HCT116 (cell line): ENCODE measurements around the gene SIT1. TPM values are rescaled to one million over a fixed set of nuclear protein-coding genes. Genes with fewer than 3 reads are reported as not detected.
A peak's percentile ranks its signal among the peaks of the same experiment; 100 is the strongest.

ENCODE experiments used
- ATAC-seq: fragments of 200-7000 bp; cut with Tn5 transposase; 2 replicates; pipeline ENCODE4 v1.9.1; 2020; ENCODE audit warnings: mild to moderate bottlenecking, moderate library complexity
- BruUV-seq: library from RNA; stranded (reverse); fragments of 400-500 nt; replicated peaks from 2 replicates; lab custom pipeline; 2021; lab: Mats Ljungman, UMichigan
- CTCF ChIA-PET: fragments of 300-600 bp; sonication (Branson Sonifier 250); formaldehyde crosslinking; loops from one replicate; lab custom pipeline; 2021; ENCODE audit warnings: antibody characterized with exemption; lab: Charles Lee
- POLR2A ChIA-PET: fragments of 300-600, 350-600 bp; sonication (Branson Sonifier 250); formaldehyde crosslinking; loops from one replicate; lab custom pipeline; 2021; ENCODE audit warnings: antibody characterized with exemption; lab: Charles Lee
- RAD21 ChIA-PET, 2 experiments: fragments of 300-600 bp; sonication (Branson Sonifier 250); formaldehyde crosslinking; loops; one replicate each; lab custom pipeline; 2023; ENCODE audit warnings: low total read pairs in 2 of 2; ENCODE audit not compliant: uncharacterized antibody in 2 of 2, unreplicated experiment in 2 of 2, low non-redundant PET in 1 of 2; lab: Charles Lee
- DNase-seq: peaks from one replicate; pipeline ENCODE4 v3.0.0-alpha.2; 2010; ENCODE audit warnings: low read depth, low spot score
- H2AFZ ChIP-seq: fragments of 200-600 bp; shearing (Covaris generic), sonication (generic); 2 replicates; pipeline ENCODE4 v1.6.1; 2017; ENCODE audit warnings: low read depth, mixed run types, mixed read lengths, antibody characterized with exemption, low read length; ENCODE audit not compliant: poor library complexity, severe bottlenecking
- H3K27ac ChIP-seq: 2 replicates; pipeline ENCODE4 v1.5.1; 2012; ENCODE audit warnings: low read depth, low read length
- H3K27me3 ChIP-seq: fragments of 200-600 bp; sonication (generic); 2 replicates; pipeline ENCODE4 v1.6.1; 2016; ENCODE audit warnings: mixed run types, low read length, mixed read lengths; ENCODE audit not compliant: insufficient read depth
- H3K36me3 ChIP-seq, 2 experiments: fragments of 200-500 bp in 1 of 2; fragments of 200-600 bp in 1 of 2; sonication (Bioruptor generic) in 1 of 2; sonication (generic) in 1 of 2; 2 replicates each; pipeline versions ENCODE4 v1.5.1 to v1.6.1; 2014 to 2016; ENCODE audit warnings: low read length in 2 of 2, inconsistent platforms in 1 of 2, mixed read lengths in 1 of 2, mixed run types in 1 of 2; ENCODE audit not compliant: insufficient read depth in 2 of 2, control insufficient read depth in 1 of 2
- H3K4me1 ChIP-seq, 2 experiments: fragments of 200-600 bp in 1 of 2; sonication (generic) in 1 of 2; 2 replicates each; pipeline versions ENCODE4 v1.5.1 to v1.6.1; 2012 to 2017; ENCODE audit warnings: low read length in 2 of 2, inconsistent platforms in 1 of 2, mild to moderate bottlenecking in 1 of 2, mixed read lengths in 1 of 2, mixed run types in 1 of 2, moderate library complexity in 1 of 2; ENCODE audit not compliant: insufficient read depth in 2 of 2, control insufficient read depth in 1 of 2
- H3K4me2 ChIP-seq: fragments of 200-600 bp; sonication (generic); 2 replicates; pipeline ENCODE4 v1.6.1; 2017; ENCODE audit warnings: mixed run types, low read length, mixed read lengths
- H3K4me3 ChIP-seq, 2 experiments: fragments of 200-600 bp in 1 of 2; sonication (generic) in 1 of 2; replicated peaks in 1 of 2; 2 replicates each; pipeline ENCODE4 v1.5.1; 2011 to 2016; ENCODE audit warnings: low read length in 2 of 2, control low read depth in 1 of 2, low read depth in 1 of 2, mild to moderate bottlenecking in 1 of 2, mixed read lengths in 1 of 2, mixed run types in 1 of 2
- H3K79me2 ChIP-seq: fragments of 200-600 bp; sonication (generic); 2 replicates; pipeline ENCODE4 v1.6.1; 2017; ENCODE audit warnings: mild to moderate bottlenecking, mixed run types, low read length, moderate library complexity, mixed read lengths; ENCODE audit not compliant: insufficient read depth
- H3K9ac ChIP-seq: fragments of 200-600 bp; sonication (generic); 2 replicates; pipeline ENCODE4 v1.6.1; 2016; ENCODE audit warnings: low read length, mixed read lengths
- H3K9me2 ChIP-seq: fragments of 200-600 bp; sonication (generic), shearing (Covaris generic); 2 replicates; pipeline ENCODE4 v1.6.1; 2017; ENCODE audit warnings: mixed run types, mild to moderate bottlenecking, moderate library complexity; ENCODE audit not compliant: insufficient read depth
- H3K9me3 ChIP-seq, 2 experiments: fragments of 200-500 bp in 1 of 2; fragments of 200-600 bp in 1 of 2; sonication (Bioruptor generic) in 1 of 2; sonication (generic) in 1 of 2; 2 replicates each; pipeline ENCODE4 v1.6.1; 2014 to 2017; ENCODE audit warnings: low read length in 2 of 2, mixed read lengths in 2 of 2, inconsistent platforms in 1 of 2, low read depth in 1 of 2, mild to moderate bottlenecking in 1 of 2, mixed run types in 1 of 2, moderate library complexity in 1 of 2; ENCODE audit not compliant: control insufficient read depth in 1 of 2, insufficient read depth in 1 of 2
- H4K20me1 ChIP-seq: fragments of 200-600 bp; sonication (generic), shearing (Covaris generic); 2 replicates; pipeline ENCODE4 v1.6.1; 2017; ENCODE audit warnings: mixed run types, mild to moderate bottlenecking, moderate library complexity; ENCODE audit not compliant: insufficient read depth
- CBX3 ChIP-seq: IDR thresholded peaks from 2 replicates; pipeline ENCODE4 v1.6.1; 2012; ENCODE audit warnings: low read depth
- CEBPB ChIP-seq: IDR thresholded peaks from 2 replicates; pipeline ENCODE4 v1.6.1; 2012; ENCODE audit warnings: low read depth
- EGR1 ChIP-seq: IDR thresholded peaks from 2 replicates; pipeline ENCODE4 v1.6.1; 2012; ENCODE audit warnings: low read depth
- EZH2phosphoT487 ChIP-seq: fragments of 200-600 bp; IDR thresholded peaks from 2 replicates; pipeline ENCODE4 v1.6.1; 2018; ENCODE audit warnings: antibody characterized with exemption, borderline replicate concordance
- JUND ChIP-seq: IDR thresholded peaks from 2 replicates; pipeline ENCODE4 v1.6.1; 2012
- POLR2A ChIP-seq: IDR thresholded peaks from 2 replicates; pipeline ENCODE4 v1.7.0; 2011; ENCODE audit warnings: borderline replicate concordance; ENCODE audit not compliant: insufficient read depth, insufficient read length; ENCODE audit errors: extremely low read depth
- POLR2AphosphoS5 ChIP-seq: IDR thresholded peaks from 2 replicates; pipeline ENCODE4 v1.6.1; 2011; ENCODE audit warnings: mild to moderate bottlenecking, low read depth, low read length, moderate library complexity
- SIN3A ChIP-seq: IDR thresholded peaks from 2 replicates; pipeline ENCODE4 v1.6.1; 2012; ENCODE audit warnings: low read depth
- SP1 ChIP-seq: IDR thresholded peaks from 2 replicates; pipeline ENCODE4 v1.6.1; 2012; ENCODE audit warnings: low read depth
- TCF7L2 ChIP-seq: IDR thresholded peaks from 2 replicates; pipeline ENCODE4 v1.7.0; 2011; ENCODE audit warnings: borderline replicate concordance, inconsistent platforms; ENCODE audit not compliant: insufficient read depth, insufficient read length; ENCODE audit errors: extremely low read depth
- YY1 ChIP-seq: IDR thresholded peaks from 2 replicates; pipeline ENCODE4 v1.6.1; 2011; ENCODE audit warnings: low read length, low read depth, moderate library complexity, mild to moderate bottlenecking; ENCODE audit not compliant: insufficient replicate concordance; ENCODE audit errors: extremely low read depth
- ZFX ChIP-seq: fragments of 450-650 bp; IDR thresholded peaks from 2 replicates; pipeline ENCODE4 v1.6.1; 2017
- intact Hi-C: fragments of 100-400 bp; cut with micrococcal nuclease; formaldehyde crosslinking; loops from 2 replicates; pipeline ENCODE4 v1.10.0; 2022
- total RNA-seq: library from RNA; stranded (reverse); gene quantifications from one replicate; pipeline ENCODE4 v1.2.1, GENCODE V29; 2021; ENCODE audit not compliant: unreplicated experiment
- TF ChIP-seq, protein P1 (sequence below), 3 experiments: fragments of 200-600 bp in 1 of 3; sonication (generic) in 1 of 3; IDR thresholded peaks in 2 of 3; conservative IDR thresholded peaks in 1 of 3; 2 replicates each; pipeline ENCODE4 v1.5.1; 2012 to 2017; ENCODE audit warnings: low read depth in 2 of 3, low read length in 2 of 3, antibody characterized with exemption in 1 of 3, borderline replicate concordance in 1 of 3, control low read depth in 1 of 3, mild to moderate bottlenecking in 1 of 3, mixed read lengths in 1 of 3, mixed run types in 1 of 3, moderate library complexity in 1 of 3; ENCODE audit not compliant: insufficient read depth in 1 of 3

The SIT1 gene
- total RNA-seq, 1 experiment from 2014 or later = not detected

DNA sequence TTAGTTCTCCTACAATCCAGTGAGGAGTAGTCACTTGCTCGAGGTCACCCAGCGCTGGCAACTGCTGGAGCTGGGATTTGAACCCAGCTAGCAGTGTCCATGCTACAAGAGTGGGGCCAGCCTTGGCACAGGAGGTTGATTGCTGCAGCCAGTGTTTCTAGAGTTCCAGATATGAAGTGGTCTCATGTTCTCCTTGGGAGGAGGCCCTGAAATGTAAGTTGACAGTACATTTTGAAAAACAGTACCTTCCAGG is 8.2 kb upstream of the SIT1 start:
- peak overlapping the region; percentile 79 for H3K4me2 ChIP-seq
- no TSS peak for BruUV-seq
- peak overlapping the region; percentile 85 for H3K27ac ChIP-seq
- H3K79me2 ChIP-seq = peaks cover 17% of the 10 kb centered on the region; the same call in 1 of the 2 replicates
- no peaks in the 10 kb centered on the region for H3K9me3 ChIP-seq
- intact Hi-C loops = loop anchor here (10.0 kb wide), 1 partner anchor 544 kb away; the partner anchor contains the start of gene ATOSB
- ChIA-PET CTCF (interaction anchor here (0.9 to 2.3 kb wide), 5 partner anchors 38 to 105 kb away, joined by 3 to 7 read pairs (median 3); partner anchors contain the start of gene TESK1), RAD21 (no interaction called here), POLR2A (interaction anchor here (0.8 to 2.9 kb wide), 4 partner anchors 11 to 97 kb away, joined by 3 to 11 read pairs (median 4); partner anchors contain the start of genes CREB3 and TLN1)
- H3K36me3 ChIP-seq = peaks cover 6 to 26% of the 10 kb centered on the region in 2 experiments; a peak in 3 of 4 replicates
- no peak overlapping the region for H2AFZ ChIP-seq
- H3K9ac ChIP-seq = peak overlapping the region; percentile 90
- no peaks in the 10 kb centered on the region for H4K20me1 ChIP-seq
- H3K27me3 ChIP-seq = no peaks in the 10 kb centered on the region
- ATAC-seq (peak; percentile 25), DNase-seq (peak; percentile 24)
- H3K4me1 ChIP-seq = peaks cover 10 to 46% of the 10 kb centered on the region in 2 experiments; a peak in 3 of 4 replicates
- no peak for TF ChIP-seq POLR2A
- TF ChIP-seq SP1 = no peak
- TF ChIP-seq SIN3A = no peak
- TF ChIP-seq EGR1 = no peak
- TF ChIP-seq CBX3 = no peak
- TF ChIP-seq CEBPB = no peak
- H3K9me2 ChIP-seq = no peaks in the 10 kb centered on the region
- peak overlapping the region; percentile 68 to 75 for H3K4me3 ChIP-seq

DNA sequence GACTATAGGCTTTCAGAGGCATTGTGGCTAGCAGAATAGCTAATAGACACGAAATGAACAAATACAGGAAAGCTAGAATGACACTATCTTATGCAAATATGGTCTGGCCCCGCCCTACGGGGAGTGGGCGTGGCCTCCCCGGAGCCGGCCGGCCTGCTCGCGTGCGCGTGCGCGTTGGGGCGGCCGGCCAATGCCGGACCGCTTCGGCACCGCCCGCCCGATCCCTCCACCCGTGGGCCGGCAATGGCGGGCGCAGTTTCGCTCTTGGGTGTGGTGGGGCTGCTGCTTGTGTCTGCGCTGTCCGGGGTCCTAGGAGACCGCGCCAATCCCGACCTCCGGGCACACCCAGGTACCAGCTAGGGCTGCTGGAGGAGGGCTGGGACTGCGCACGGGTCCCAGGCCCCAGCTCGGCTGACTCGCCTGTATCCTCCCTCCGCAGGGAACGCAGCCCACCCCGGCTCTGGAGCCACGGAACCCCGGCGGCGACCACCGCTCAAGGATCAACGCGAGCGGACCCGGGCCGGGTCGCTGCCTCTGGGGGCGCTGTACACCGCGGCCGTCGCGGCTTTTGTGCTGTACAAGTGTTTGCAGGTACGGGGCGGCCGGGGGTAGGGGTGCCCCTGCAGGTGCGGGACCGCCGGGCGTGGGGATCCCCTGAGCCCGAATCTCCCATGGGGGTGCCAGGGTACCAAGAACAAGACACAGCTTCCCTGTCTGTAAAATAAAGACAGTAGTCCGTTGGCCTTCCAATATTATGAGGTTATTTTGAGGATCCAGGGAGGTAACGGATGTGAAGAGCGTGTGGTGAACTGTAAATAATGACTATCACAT is 7.6 kb upstream of the SIT1 start, which contains the start of gene CCDC107:
TSS of gene CCDC107 (plus strand) at position 156 of the 831 bp plus-strand sequence. CDS start at position 244, 88 bp downstream.
- Histone ChIP-seq H3K9me2 (no peaks in the 10 kb centered on the region), H4K20me1 (no peaks in the 10 kb centered on the region), H3K4me3 (peak within 1 kb of the TSS; percentile 68 to 75), H3K4me1 (peaks cover 10 to 41% of the 10 kb centered on the region in 2 experiments; a peak in 3 of 4 replicates), H3K27ac (peak within 1 kb of the TSS; percentile 85), H3K79me2 (peaks cover 12% of the 10 kb centered on the region; the same call in 1 of the 2 replicates), H3K9ac (peak within 1 kb of the TSS; percentile 90), H3K27me3 (no peaks in the 10 kb centered on the region), H3K9me3 (no peaks in the 10 kb centered on the region), H3K4me2 (peak within 1 kb of the TSS; percentile 79)
- RAD21 ChIA-PET = interaction anchor here (0.8 kb wide), 2 partner anchors 30 to 38 kb away, joined by 3 read pairs; no protein-coding TSS in a partner anchor
- POLR2A ChIA-PET = interaction anchor here (0.8 to 2.9 kb wide), 7 partner anchors 10 to 98 kb away, joined by 3 to 11 read pairs (median 4); partner anchors contain the start of genes CREB3 and TLN1
- intact Hi-C loops = loop anchor here (10.0 kb wide), 1 partner anchor 544 kb away; the partner anchor contains the start of gene ATOSB
- CTCF ChIA-PET = interaction anchor here (0.9 to 2.6 kb wide), 9 partner anchors 11 to 105 kb away, joined by 3 to 12 read pairs (median 3); partner anchors contain the start of genes CREB3, TESK1, TLN1 and TPM2
- BruUV-seq = TSS peak; percentile 64
- TF ChIP-seq TCF7L2 = no peak
- TF ChIP-seq, protein P1, sequence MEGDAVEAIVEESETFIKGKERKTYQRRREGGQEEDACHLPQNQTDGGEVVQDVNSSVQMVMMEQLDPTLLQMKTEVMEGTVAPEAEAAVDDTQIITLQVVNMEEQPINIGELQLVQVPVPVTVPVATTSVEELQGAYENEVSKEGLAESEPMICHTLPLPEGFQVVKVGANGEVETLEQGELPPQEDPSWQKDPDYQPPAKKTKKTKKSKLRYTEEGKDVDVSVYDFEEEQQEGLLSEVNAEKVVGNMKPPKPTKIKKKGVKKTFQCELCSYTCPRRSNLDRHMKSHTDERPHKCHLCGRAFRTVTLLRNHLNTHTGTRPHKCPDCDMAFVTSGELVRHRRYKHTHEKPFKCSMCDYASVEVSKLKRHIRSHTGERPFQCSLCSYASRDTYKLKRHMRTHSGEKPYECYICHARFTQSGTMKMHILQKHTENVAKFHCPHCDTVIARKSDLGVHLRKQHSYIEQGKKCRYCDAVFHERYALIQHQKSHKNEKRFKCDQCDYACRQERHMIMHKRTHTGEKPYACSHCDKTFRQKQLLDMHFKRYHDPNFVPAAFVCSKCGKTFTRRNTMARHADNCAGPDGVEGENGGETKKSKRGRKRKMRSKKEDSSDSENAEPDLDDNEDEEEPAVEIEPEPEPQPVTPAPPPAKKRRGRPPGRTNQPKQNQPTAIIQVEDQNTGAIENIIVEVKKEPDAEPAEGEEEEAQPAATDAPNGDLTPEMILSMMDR (IDR thresholded peaks at IDR 0.05 in 2 of 3, conservative IDR thresholded peaks at IDR 0.05 in 1 of 3; ENCODE audit: borderline replicate concordance in 1 of 3, insufficient read depth in 1 of 3, low read depth in 2 of 3, low read length in 2 of 3) = peak in 2 of 3 experiments; percentile 44 to 64; a peak in 3 of 6 replicates
- no peak for TF ChIP-seq EZH2phosphoT487
- peak; percentile 74 for TF ChIP-seq POLR2A
- TF ChIP-seq YY1 = peak; percentile 87
- no peak for TF ChIP-seq JUND
- peak; percentile 77 for TF ChIP-seq POLR2AphosphoS5
- TF ChIP-seq ZFX = peak; percentile 43; the same call in 1 of the 2 replicates
- TF ChIP-seq, all 23 proteins: peak for 5
- Histone ChIP-seq H3K36me3 (peaks cover 6 to 21% of the 10 kb centered on the region in 2 experiments; a peak in 3 of 4 replicates), H2AFZ (peak within 1 kb of the TSS; percentile 70)
- ATAC-seq = peak; percentile 69
- no peak for DNase-seq
